Mesendoderm (in vitro differentiated cells): ENCODE data around the gene UBE2G1.

Source experiments
- DNase-seq: peaks from one replicate; pipeline ENCODE4 v3.0.0; 2013
- H2AK5ac ChIP-seq: 2 replicates; pipeline ENCODE4 v1.6.1; 2013; ENCODE audit warnings: low read length, inconsistent platforms
- H2BK120ac ChIP-seq: 2 replicates; pipeline ENCODE4 v1.6.1; 2013; ENCODE audit warnings: low read depth, mild to moderate bottlenecking, low read length, moderate library complexity, mixed read lengths
- H2BK15ac ChIP-seq: replicated peaks from 2 replicates; pipeline ENCODE4 v1.6.1; 2013; ENCODE audit warnings: low read depth, mild to moderate bottlenecking, moderate library complexity
- H2BK5ac ChIP-seq: 2 replicates; pipeline ENCODE4 v1.6.1; 2013; ENCODE audit warnings: low read length, inconsistent platforms
- H3K18ac ChIP-seq: 2 replicates; pipeline ENCODE4 v1.6.1; 2013; ENCODE audit warnings: mild to moderate bottlenecking, low read length, mixed read lengths
- H3K23ac ChIP-seq: one replicate; pipeline ENCODE4 v1.6.1; 2013; ENCODE audit warnings: low read length
- H3K27ac ChIP-seq: 2 replicates; pipeline ENCODE4 v1.5.1; 2013; ENCODE audit warnings: low read depth, mild to moderate bottlenecking, inconsistent platforms, low read length, moderate library complexity
- H3K27me3 ChIP-seq: 2 replicates; pipeline ENCODE4 v1.6.1; 2013; ENCODE audit warnings: low read length, control low read depth, mild to moderate bottlenecking, inconsistent platforms; ENCODE audit not compliant: insufficient read depth, poor library complexity
- H3K36me3 ChIP-seq: 2 replicates; pipeline ENCODE4 v1.6.1; 2013; ENCODE audit warnings: low read length, inconsistent platforms; ENCODE audit not compliant: control insufficient read depth, insufficient read depth
- H3K4ac ChIP-seq: one replicate; pipeline ENCODE4 v1.6.1; 2013; ENCODE audit warnings: low read depth, mild to moderate bottlenecking, low read length, moderate library complexity
- H3K4me1 ChIP-seq: 2 replicates; pipeline ENCODE4 v1.6.1; 2013; ENCODE audit warnings: low read depth, low read length, inconsistent platforms; ENCODE audit not compliant: control insufficient read depth
- H3K4me2 ChIP-seq: 2 replicates; pipeline ENCODE4 v1.6.1; 2013; ENCODE audit warnings: low read length
- H3K4me3 ChIP-seq: 2 replicates; pipeline ENCODE4 v1.5.1; 2013; ENCODE audit warnings: mild to moderate bottlenecking, low read length
- H3K56ac ChIP-seq: one replicate; pipeline ENCODE4 v1.6.1; 2013; ENCODE audit warnings: low read length
- H3K79me1 ChIP-seq: 2 replicates; pipeline ENCODE4 v1.6.1; 2013; ENCODE audit warnings: low read length, inconsistent platforms
- H3K79me2 ChIP-seq: 2 replicates; pipeline ENCODE4 v1.6.1; 2013; ENCODE audit warnings: mild to moderate bottlenecking, low read length; ENCODE audit not compliant: control insufficient read depth, insufficient read depth
- H3K9ac ChIP-seq: 2 replicates; pipeline ENCODE4 v1.6.1; 2013; ENCODE audit warnings: low read length, inconsistent platforms
- H4K5ac ChIP-seq: one replicate; pipeline ENCODE4 v1.6.1; 2013; ENCODE audit warnings: low read length
- H4K8ac ChIP-seq: one replicate; pipeline ENCODE4 v1.6.1; 2013; ENCODE audit warnings: low read depth, mild to moderate bottlenecking, control low read depth, low read length, moderate library complexity
- WGBS: extraction: QIAGEN DNeasy Blood & Tissue Kit; methylation state at CpG from one replicate; pipeline ENCODE4 v1.1.7; 2013; ENCODE audit warnings: low lambda C conversion rate, missing lambda C conversion rate; ENCODE audit not compliant: insufficient coverage; ENCODE audit errors: extremely low coverage; 5-methylcytosine and 5-hydroxymethylcytosine counted together

Gene UBE2G1

DNA sequence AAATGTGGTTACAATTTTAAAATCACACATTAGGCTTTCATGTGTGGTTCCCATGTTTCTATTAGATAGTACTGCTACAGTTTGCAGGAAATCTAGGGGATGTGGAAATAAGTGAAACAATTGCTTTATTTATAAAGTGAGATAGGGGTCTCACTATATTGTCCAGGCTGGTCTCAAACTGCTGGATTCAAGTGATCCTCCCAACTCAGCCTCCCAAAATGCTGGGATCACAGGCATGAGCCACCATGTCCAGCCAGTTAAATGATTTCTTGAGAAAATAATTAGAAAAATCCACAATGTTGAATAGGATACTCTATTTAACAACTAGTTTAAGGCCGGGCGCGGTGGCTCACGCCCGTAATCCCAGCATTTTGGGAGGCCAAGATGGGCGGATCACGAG lies 42.0 kb downstream of the UBE2G1 start:
- Histone ChIP-seq H3K4me2 (no peak overlapping the region), H2BK120ac (no peak overlapping the region), H3K4ac (no peak overlapping the region), H3K56ac (no peak overlapping the region), H3K23ac (no peak overlapping the region), H3K4me3 (no peak overlapping the region), H3K27me3 (no peaks in the 10 kb centered on the region), H2BK5ac (no peak overlapping the region), H4K8ac (no peak overlapping the region), H4K5ac (no peak overlapping the region), H3K18ac (no peak overlapping the region), H3K27ac (no peak overlapping the region), H3K79me1 (peaks cover 8% of the 10 kb centered on the region), H3K79me2 (peaks cover 61% of the 10 kb centered on the region), H3K36me3 (no peaks in the 10 kb centered on the region), H3K9ac (no peak overlapping the region), H2BK15ac (no peak overlapping the region), H3K4me1 (no peaks in the 10 kb centered on the region), H2AK5ac (no peak overlapping the region)
- WGBS = no CpG with 5 or more reads among the region's 7 CpGs
- no peak for DNase-seq

DNA sequence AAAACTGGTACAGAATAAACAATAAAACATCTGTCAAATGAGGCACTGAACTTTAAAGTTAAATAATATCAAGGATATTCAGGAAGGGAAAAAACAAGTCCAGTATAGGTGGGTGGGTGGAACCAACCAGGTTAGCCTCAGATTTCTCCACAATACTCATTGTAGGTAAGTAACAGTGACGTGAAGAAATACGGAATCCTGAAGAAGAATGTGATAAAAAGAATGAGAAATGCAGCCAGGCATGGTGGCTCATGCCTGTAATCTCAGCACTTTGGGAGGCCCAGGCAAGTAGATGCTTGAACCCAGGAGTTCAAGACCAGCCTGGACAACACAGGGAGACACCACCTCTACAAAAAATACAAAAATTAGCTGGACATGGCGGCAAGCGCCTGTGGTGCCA lies 47.3 kb downstream of the UBE2G1 start:
- no peaks in the 10 kb centered on the region for H3K27me3 ChIP-seq
- H3K9ac ChIP-seq = no peak overlapping the region
- WGBS = no CpG with 5 or more reads among the region's 4 CpGs
- H2BK5ac ChIP-seq = no peak overlapping the region
- no peaks in the 10 kb centered on the region for H3K36me3 ChIP-seq
- H4K5ac ChIP-seq = no peak overlapping the region
- H3K4me1 ChIP-seq = no peaks in the 10 kb centered on the region
- no peak overlapping the region for H3K56ac ChIP-seq
- H3K4me2 ChIP-seq = no peak overlapping the region
- H4K8ac ChIP-seq = no peak overlapping the region
- H3K79me2 ChIP-seq = peaks cover 60% of the 10 kb centered on the region
- H3K23ac ChIP-seq = no peak overlapping the region
- no peak overlapping the region for H3K27ac ChIP-seq
- no peak overlapping the region for H3K4me3 ChIP-seq
- H3K79me1 ChIP-seq = peaks cover 6% of the 10 kb centered on the region
- no peak overlapping the region for H2BK15ac ChIP-seq
- DNase-seq = no peak
- no peak overlapping the region for H2AK5ac ChIP-seq
- no peak overlapping the region for H3K18ac ChIP-seq
- no peak overlapping the region for H3K4ac ChIP-seq
- H2BK120ac ChIP-seq = no peak overlapping the region

GRCh38 chr17:4318596-4318995 lies 47.9 kb downstream of the UBE2G1 start:
- no CpG with 5 or more reads among the region's 3 CpGs for WGBS

DNA sequence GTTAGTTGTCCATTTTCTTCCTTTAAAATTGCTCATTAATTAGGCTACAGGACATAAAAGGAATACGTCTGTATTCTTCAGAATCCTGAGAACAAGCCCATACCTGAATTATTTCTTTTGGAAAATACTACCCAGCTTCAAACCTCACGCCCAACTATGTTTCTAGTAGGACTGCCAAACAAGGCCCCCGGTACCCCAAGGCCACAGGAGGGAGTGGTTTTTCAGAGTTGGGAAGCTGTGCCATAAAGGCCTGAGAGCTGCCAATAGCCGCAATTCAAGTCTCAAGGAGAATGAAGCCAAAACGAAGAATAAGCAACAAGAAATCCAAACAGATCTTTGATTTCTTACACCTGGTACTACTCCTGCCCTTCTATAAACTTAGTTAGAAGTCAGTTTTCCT lies 48.3 kb downstream of the UBE2G1 start:
- no peaks in the 10 kb centered on the region for H3K4me1 ChIP-seq
- H2BK5ac ChIP-seq = no peak overlapping the region
- H2BK120ac ChIP-seq = no peak overlapping the region
- H3K23ac ChIP-seq = no peak overlapping the region
- H3K56ac ChIP-seq = no peak overlapping the region
- WGBS = no CpG with 5 or more reads among the region's 5 CpGs
- H3K4ac ChIP-seq = no peak overlapping the region
- no peak overlapping the region for H4K8ac ChIP-seq
- H2AK5ac ChIP-seq = no peak overlapping the region
- no peaks in the 10 kb centered on the region for H3K36me3 ChIP-seq
- no peak overlapping the region for H2BK15ac ChIP-seq
- H3K9ac ChIP-seq = no peak overlapping the region
- H3K4me2 ChIP-seq = no peak overlapping the region
- no peaks in the 10 kb centered on the region for H3K27me3 ChIP-seq
- peaks cover 59% of the 10 kb centered on the region for H3K79me2 ChIP-seq
- no peak overlapping the region for H3K27ac ChIP-seq
- DNase-seq = peak; percentile 21
- no peak overlapping the region for H3K18ac ChIP-seq
- H4K5ac ChIP-seq = no peak overlapping the region
- H3K79me1 ChIP-seq = peaks cover 6% of the 10 kb centered on the region
- no peak overlapping the region for H3K4me3 ChIP-seq

More at GRCh38 chr17:4318596-4318995, 47.9 kb downstream of the UBE2G1 start:
- Histone ChIP-seq H2AK5ac (no peak overlapping the region), H4K5ac (no peak overlapping the region), H3K4ac (no peak overlapping the region), H3K9ac (no peak overlapping the region), H3K36me3 (no peaks in the 10 kb centered on the region), H4K8ac (no peak overlapping the region), H3K4me2 (no peak overlapping the region), H3K18ac (no peak overlapping the region), H3K79me2 (peaks cover 60% of the 10 kb centered on the region), H3K56ac (no peak overlapping the region), H3K79me1 (peaks cover 6% of the 10 kb centered on the region), H3K27ac (no peak overlapping the region), H2BK5ac (no peak overlapping the region), H3K4me3 (no peak overlapping the region), H3K4me1 (no peaks in the 10 kb centered on the region), H2BK15ac (no peak overlapping the region), H3K27me3 (no peaks in the 10 kb centered on the region), H3K23ac (no peak overlapping the region), H2BK120ac (no peak overlapping the region)
- DNase-seq = no peak

- Histone ChIP-seq H3K4me2 (no peak overlapping the region), H2AK5ac (no peak overlapping the region), H3K27me3 (no peaks in the 10 kb centered on the region), H4K5ac (no peak overlapping the region), H2BK15ac (no peak overlapping the region), H3K9ac (no peak overlapping the region), H3K56ac (no peak overlapping the region), H3K4ac (no peak overlapping the region), H3K4me3 (no peak overlapping the region), H3K27ac (no peak overlapping the region), H2BK5ac (no peak overlapping the region), H4K8ac (no peak overlapping the region), H3K4me1 (no peaks in the 10 kb centered on the region), H3K79me1 (peaks cover 6% of the 10 kb centered on the region), H3K79me2 (peaks cover 59% of the 10 kb centered on the region), H3K36me3 (no peaks in the 10 kb centered on the region), H3K23ac (no peak overlapping the region), H2BK120ac (no peak overlapping the region), H3K18ac (no peak overlapping the region)
- WGBS = no CpG with 5 or more reads among the region's 5 CpGs
- no peak for DNase-seq
Observed at GRCh38 chr17:4317610-4318009, 48.9 kb downstream of the UBE2G1 start.

DNA sequence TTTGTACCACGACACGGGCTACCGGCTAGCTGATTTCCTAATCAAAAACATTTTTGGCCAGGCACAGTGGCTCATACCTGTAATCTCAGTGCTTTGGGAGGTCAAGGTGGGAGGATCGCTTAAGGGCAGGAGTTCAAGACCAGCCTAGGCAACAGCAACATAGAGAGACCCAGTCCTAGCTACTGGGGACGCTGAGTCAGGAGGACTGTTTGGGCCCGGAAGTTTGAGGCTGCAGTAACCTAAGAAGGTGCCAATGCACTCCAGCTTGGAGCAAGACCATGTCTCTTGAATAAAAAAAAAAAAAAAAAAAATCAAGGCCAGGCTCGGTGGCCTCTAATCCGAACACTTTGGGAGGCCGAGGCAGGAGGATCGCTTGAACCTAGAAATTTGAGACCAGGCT lies 49.8 kb downstream of the UBE2G1 start:
- no peak overlapping the region for H3K4ac ChIP-seq
- H3K79me1 ChIP-seq = peaks cover 6% of the 10 kb centered on the region
- H2BK120ac ChIP-seq = no peak overlapping the region
- no peak overlapping the region for H3K23ac ChIP-seq
- no peaks in the 10 kb centered on the region for H3K27me3 ChIP-seq
- H3K9ac ChIP-seq = no peak overlapping the region
- no peak overlapping the region for H3K4me2 ChIP-seq
- no peak overlapping the region for H3K4me3 ChIP-seq
- no peak for DNase-seq
- H3K56ac ChIP-seq = no peak overlapping the region
- no peaks in the 10 kb centered on the region for H3K4me1 ChIP-seq
- H2BK5ac ChIP-seq = no peak overlapping the region
- H4K8ac ChIP-seq = no peak overlapping the region
- no CpG with 5 or more reads among the region's 10 CpGs for WGBS
- H3K27ac ChIP-seq = no peak overlapping the region
- H3K36me3 ChIP-seq = no peaks in the 10 kb centered on the region
- no peak overlapping the region for H2BK15ac ChIP-seq
- H4K5ac ChIP-seq = no peak overlapping the region
- peaks cover 58% of the 10 kb centered on the region for H3K79me2 ChIP-seq
- no peak overlapping the region for H2AK5ac ChIP-seq
- H3K18ac ChIP-seq = no peak overlapping the region
